ENCODE data around the gene G6PC2.
A peak's percentile ranks its signal among the peaks of the same experiment; 100 is the strongest.
"Not testable (repeated sequence)": the region's sequence is repeated elsewhere in the genome, so short reads cannot be mapped to it uniquely, and the experiment has no call there.

G6PC2 gene

DNA sequence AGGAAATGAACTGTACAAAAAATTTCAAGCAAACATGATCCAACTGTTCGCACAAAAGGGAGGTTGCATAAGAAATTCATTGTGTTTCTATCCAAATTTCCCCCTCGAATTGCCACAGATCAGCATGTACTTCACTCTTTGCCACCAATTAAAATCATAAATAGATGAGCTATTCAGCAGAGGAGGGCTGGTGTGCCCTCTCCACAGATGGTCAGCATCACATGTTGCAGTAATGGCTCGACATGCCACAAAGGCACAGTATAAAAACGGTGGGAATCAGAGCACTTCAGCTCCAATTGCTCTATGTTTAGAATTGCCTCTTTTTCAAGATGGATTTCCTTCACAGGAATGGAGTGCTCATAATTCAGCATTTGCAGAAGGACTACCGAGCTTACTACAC is at the start of gene G6PC2:
TSS of gene G6PC2 (plus strand) at position 289 of the 400 bp plus-strand sequence. CDS start at position 330, 41 bp downstream.
- peak in 8 of 56 donors; percentile 0 to 7 (median 1) for DNase-seq

GRCh38 chr2:168851674-168852320 is 49.3 kb upstream of the G6PC2 start:
- DNase-seq = no peak

- DNase-seq = no peak
These were observed 48.6 kb upstream of the G6PC2 start for GRCh38 chr2:168852481-168852880.

DNA sequence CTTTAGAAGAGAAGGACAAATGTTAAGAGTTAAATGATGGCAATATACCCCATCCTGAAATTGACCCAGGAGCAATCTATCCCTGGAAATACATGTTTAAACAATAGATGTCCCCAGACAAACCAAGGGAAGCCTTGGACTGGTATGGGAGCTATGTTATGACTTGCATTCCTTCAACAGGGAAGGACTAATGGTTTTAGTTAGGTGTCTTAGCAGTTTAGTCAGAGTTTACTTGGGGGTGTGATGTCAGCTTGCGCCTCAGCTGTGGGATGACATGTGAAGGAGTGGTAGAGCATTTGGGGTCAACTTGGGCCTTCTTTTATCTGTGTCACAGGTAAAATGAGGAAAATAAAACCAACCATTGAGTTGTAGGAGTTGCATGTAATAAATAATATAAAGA is 47.6 kb upstream of the G6PC2 start:
- DNase-seq = no peak

DNA sequence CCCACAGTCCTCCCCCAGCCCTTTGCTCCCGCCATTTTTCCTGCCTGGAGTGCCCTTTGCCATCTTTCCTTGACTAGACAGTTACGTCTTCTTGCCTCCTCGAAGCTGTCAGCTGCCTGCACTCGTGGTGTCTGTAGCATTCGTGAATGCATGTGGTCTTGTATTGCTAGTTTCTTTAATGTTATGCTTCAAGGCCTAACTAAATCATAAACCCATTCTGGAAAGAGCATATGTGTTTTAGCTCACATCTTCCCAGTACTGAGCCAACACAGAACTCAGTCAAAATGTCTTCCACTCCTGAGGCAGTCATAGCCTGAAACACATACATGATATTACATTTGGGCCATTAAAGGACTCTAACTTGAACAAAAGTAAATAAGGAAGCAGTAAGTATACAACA is 46.4 kb upstream of the G6PC2 start:
- no peak for DNase-seq

DNA sequence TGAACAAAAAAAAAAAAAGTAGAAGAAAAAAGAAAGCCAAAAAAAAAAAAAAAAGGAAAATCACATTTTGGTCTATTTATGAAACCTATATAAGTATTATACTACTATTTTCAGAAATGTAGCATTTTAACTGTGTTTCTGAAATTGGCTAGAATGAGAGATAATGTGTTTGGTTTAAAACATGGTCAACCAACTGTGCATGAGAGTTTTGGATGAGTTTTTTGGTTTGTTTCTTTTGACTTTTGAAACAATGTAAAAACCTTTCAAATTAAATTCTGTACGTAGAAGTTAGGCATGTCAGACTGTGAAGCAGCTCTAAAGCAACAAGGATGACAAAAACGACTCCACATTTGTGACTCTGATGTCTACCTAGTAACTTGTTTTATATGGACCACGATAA is 45.5 kb upstream of the G6PC2 start:
- DNase-seq = no peak

- DNase-seq = no peak
These were observed 42.9 kb upstream of the G6PC2 start for GRCh38 chr2:168858146-168858545.

DNA sequence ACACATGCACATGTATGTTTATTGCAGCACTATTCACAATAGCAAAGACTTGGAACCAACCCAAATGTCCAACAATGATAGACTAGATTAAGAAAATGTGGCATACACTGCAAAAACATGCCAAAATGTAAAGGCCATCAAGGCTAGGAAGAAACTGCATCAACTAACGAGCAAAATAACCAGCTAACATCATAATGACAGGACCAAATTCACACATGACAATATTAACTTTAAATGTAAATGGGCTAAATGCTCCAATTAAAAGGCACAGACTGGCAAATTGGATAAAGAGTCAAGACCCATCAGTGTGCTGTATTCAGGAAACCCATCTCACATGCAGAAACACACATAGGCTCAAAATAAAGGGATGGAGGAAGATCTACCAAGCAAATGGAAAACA is 33.9 kb upstream of the G6PC2 start:
- not testable (repeated sequence) for DNase-seq

- DNase-seq = not testable (repeated sequence)
These were observed 30.7 kb upstream of the G6PC2 start for GRCh38 chr2:168870369-168870768.

DNA sequence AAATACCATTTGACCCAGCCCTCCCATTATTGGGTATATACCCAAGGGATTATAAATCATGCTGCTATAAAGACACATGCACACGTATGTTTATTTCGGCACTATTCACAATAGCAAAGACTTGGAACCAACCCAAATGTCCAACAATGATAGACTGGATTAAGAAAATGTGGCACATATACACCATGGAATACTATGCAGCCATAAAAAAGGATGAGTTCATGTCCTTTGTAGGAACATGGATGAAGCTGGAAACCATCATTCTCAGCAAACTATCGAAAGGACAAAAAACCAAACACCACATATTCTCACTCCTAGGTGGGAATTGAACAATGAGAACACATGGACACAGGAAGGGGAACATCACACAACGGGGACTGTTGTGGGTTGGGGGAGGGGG is 30.3 kb upstream of the G6PC2 start:
- DNase-seq = not testable (repeated sequence)

DNA sequence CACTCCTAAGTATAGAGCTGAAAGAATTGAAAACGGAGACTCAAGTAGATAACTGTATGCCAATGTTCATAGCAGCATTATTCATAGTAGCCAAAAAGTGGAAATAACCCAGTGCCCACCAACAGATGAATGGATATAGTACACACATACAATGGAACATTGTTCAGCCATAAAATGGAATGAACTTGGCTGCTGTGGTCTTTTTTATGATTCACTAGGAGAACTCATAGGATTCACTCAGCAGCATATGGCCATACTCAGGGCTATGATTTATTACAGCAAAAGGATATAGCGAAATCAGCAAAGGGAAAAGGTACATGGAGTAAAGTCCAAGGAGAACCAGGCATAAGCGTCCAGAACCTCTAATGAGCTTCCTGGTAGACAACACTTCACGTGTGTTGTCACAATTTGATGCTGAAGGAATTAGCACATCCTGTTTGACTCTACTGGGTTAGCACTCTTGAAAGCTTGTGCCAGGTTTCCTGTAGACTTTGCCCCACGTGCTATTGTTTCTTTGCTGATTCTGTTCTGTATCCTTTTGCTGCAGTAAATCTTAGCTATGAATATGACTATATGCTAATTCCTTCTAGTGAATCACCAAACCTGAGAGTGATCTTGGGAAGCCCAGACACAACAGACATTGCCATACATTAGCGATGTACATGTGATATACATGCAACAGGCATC is 26.6 kb upstream of the G6PC2 start:
- no peak for DNase-seq

DNA sequence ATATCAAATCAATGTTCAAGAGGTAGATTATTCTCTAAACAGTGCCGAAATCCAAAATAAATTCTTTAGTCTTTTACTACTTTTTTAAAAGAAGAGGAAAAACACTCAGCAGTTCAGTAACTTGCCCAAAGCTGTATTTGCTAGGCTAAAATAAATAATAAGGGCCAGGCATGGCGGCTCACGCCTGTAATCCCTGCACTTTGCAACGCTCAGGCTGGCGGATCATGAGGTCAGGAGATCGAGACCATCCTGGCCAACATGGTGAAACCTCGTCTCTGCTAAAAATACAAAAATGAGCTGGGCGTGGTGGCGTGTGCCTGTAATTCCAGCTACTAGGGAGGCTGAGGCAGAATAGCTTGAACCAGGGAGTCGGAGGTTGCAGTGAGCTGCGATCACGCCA is 18.9 kb upstream of the G6PC2 start:
- not testable (repeated sequence) for DNase-seq

DNA sequence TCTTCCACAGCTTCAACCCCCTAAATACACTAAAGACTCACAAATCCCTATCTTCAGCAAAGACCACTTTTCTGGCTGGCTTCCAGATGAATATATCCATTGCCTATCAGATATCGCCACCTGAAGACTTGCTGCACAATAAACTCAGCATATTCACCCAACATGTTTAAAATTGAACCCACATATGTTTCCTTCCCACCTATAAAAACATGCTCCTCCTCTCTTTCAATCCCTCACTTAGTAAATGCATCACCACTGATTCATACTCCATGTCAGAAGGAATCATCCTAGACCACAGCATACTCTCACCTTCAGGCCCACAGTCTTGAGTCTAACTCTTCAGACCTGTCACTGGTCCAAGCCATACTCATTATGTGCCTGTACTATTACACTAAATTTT is 16.1 kb upstream of the G6PC2 start:
- DNase-seq = no peak

DNA sequence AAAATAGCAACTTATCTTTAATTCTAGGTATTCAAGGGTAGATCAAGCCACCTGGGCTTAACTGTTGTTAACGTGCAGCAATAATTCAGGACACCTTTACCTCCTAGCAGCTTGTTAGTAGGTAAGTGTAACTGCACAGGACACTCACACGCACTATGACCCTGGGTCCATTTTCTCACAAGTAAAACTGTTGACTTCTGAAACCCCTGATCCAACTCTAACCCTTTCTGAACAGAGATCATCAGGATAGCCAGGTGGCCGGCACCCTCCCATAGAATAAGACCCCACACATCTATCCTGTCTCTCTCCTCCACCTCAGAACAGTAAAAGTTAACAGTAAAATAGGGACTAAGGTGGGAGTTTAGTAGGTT is 11.5 kb upstream of the G6PC2 start:
- DNase-seq = no peak

- peak in 55 of 56 donors; percentile 16 to 91 (median 73) for DNase-seq
These were observed 10.9 kb upstream of the G6PC2 start, which contains the start of gene SPC25 for GRCh38 chr2:168890006-168890782. TSS of gene SPC25 (minus strand) at chr2:168890430. CDS start at chr2:168889519, 911 bp downstream.

DNA sequence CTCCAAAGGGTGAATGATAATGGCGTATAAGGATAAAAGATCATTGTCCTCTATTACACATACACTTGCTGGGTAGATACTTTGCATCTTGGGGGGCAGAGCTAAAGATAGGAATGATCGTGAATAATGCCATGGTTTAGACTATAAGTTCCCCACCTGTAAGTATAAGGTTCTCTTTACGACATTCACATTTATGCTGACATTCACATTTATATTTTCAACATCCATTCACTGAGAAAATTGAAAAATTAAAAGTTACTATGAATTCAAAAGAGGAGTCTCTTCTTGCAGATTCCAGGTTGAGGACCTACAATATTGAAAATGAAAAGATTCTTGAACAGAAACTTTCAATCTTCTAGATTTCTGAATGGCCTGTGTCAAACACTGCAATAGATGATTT is 8.8 kb upstream of the G6PC2 start:
- no peak for DNase-seq

GRCh38 chr2:168894101-168894500 is 7.0 kb upstream of the G6PC2 start:
- DNase-seq = no peak

DNA sequence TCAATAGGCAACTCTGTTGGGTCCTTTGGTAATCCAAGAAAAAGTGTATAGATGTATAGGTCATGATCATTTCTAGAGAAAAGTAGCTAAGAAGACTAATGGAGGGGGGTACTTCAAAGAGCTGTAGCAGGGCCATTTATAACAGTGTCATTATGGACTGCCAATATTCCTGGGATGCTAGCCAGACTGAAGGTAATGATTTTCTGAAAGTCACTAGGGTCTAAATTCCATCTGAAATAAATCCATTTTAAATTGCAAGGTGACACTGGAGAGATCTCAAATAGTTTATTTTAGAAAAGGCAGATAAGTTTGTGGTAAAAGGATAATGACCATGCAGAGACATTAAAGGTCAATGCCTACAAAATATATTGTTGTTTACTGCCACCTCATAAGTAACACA is 6.4 kb upstream of the G6PC2 start:
- DNase-seq = no peak

- DNase-seq = no peak
These were observed 5.3 kb upstream of the G6PC2 start for GRCh38 chr2:168895771-168896170.

DNA sequence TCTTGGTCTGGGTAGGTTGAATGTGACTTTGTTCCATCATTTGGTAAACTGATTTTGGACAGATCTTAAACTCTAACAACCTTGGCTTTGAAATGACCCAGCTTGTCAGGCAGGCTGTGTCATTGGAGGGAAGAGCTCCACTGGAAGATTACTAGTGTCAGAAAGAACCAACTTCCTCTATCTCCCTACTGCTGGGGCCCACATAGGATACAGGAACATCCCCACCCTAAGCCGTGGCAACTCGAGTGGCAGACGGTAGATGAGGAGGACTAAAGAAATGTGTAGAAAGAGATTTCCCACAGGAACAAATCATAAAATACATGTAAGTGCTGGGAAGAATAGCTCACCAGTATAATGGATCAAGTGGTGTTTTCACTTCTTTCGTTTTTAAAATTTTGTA is 4.3 kb upstream of the G6PC2 start:
- DNase-seq = no peak

DNA sequence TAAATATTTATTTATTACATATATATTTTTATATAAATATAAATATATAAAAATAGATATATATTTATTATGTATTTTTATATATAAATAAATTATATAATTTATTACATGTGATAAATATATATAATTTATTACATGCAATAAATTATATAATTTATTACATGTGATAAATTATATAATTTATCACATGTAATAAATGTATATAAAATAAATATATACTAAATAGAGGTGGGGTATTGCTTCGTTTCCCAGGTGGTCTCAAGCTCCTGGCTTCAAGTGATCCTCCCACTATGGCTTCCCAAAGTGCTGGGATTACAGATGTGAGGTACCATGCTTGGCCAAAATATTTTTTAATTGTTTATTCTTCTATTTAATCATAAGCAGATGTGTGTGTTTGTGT is 3.6 kb upstream of the G6PC2 start:
- DNase-seq = no peak

DNA sequence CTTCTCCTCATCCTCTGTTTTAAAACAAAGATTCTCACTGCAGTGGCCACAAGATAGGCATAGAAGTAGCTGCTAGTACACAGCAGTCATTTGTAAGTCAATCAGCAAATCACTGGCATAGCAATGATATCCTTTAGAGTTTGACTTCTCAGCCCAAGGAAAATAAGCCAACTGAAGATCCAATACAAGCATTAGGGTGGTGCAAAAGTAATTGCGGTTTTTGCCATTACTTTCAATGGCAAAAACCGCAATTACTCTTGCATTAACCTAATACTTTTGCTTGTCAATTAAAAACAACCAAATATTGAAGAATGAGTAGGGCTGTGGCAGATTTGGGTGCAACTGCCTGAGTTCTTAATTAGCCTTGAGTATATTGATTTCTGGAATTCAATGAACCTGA is 2.8 kb downstream of the G6PC2 start:
- no peak for DNase-seq

Data from nucleus accumbens (tissue), 56 donors.